ENCODE data around the gene OR6X1. TPM values are rescaled to one million over a fixed set of nuclear protein-coding genes. Genes with fewer than 3 reads are reported as not detected.

OR6X1 gene
- total and polyA plus RNA-seq, 4 donors: not detected

- 78 to 84% methylated on average over 2 of the region's 2 CpGs for WGBS, 2 donors
- Histone ChIP-seq H3K9me3 (ENCODE audit: control insufficient read depth in 4 of 4, insufficient read depth in 3 of 4, low read length in 3 of 4) (no peaks in the 10 kb centered on the region), H3K27ac (ENCODE audit: low read depth in 1 of 2, low read length in 1 of 2) (no peak overlapping the region), H3K9ac (ENCODE audit: insufficient read depth in 1 of 2, low read length in 2 of 2) (no peak overlapping the region), H3K4me3 (no peak overlapping the region), H3K27me3 (ENCODE audit: control insufficient read depth in 3 of 3, insufficient read depth in 3 of 3, low read length in 2 of 3) (peaks cover 0 to 2% (median 0%) of the 10 kb centered on the region in 3 donors), H3K36me3 (ENCODE audit: control insufficient read depth in 4 of 4, insufficient read depth in 4 of 4, low read length in 4 of 4) (no peaks in the 10 kb centered on the region), H3K4me1 (ENCODE audit: control insufficient read depth in 5 of 5, insufficient read depth in 5 of 5, low read length in 5 of 5) (no peaks in the 10 kb centered on the region)
- TF ChIP-seq CTCF (IDR thresholded peaks at IDR 0.05; ENCODE audit: control extremely low read depth, extremely low read depth): no peak
- DNase-seq: no peak
- ATAC-seq (ENCODE audit: insufficient read depth, low FRiP score): no peak
Measured at GRCh38 chr11:123773026-123773425, 18.7 kb upstream of the OR6X1 start.

DNA sequence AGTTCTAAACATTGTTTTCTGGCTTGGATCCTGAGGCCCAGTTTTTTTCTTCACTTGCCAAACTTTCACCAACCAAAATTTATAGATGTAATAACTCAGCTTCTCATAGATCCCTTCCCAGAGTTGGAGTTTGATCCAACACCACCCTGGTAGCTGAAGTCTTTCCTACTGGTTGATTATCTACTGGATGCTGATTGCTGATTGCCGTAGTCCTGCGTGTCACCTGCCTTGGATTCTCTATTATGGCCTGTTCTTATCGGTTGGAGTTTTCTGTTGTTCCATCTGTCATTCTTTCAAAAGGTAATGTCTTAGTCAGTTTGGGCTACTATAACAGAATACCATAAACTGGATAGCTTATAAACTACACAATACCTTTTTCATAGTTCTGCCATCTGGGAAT is 17.3 kb upstream of the OR6X1 start:
- Histone ChIP-seq H3K4me3 (no peak overlapping the region), H3K36me3 (ENCODE audit: control insufficient read depth in 4 of 4, insufficient read depth in 4 of 4, low read length in 4 of 4) (no peaks in the 10 kb centered on the region), H3K27me3 (ENCODE audit: control insufficient read depth in 3 of 3, insufficient read depth in 3 of 3, low read length in 2 of 3) (peaks cover 0 to 2% (median 0%) of the 10 kb centered on the region in 3 donors), H3K4me1 (ENCODE audit: control insufficient read depth in 5 of 5, insufficient read depth in 5 of 5, low read length in 5 of 5) (no peaks in the 10 kb centered on the region), H3K9me3 (ENCODE audit: control insufficient read depth in 4 of 4, insufficient read depth in 3 of 4, low read length in 3 of 4) (no peaks in the 10 kb centered on the region), H3K9ac (ENCODE audit: insufficient read depth in 1 of 2, low read length in 2 of 2) (no peak overlapping the region), H3K27ac (ENCODE audit: low read depth in 1 of 2, low read length in 1 of 2) (no peak overlapping the region)
- WGBS, 2 donors: 96 to 97% methylated on average over 3 of the region's 3 CpGs
- no peak for TF ChIP-seq CTCF (IDR thresholded peaks at IDR 0.05; ENCODE audit: control extremely low read depth, extremely low read depth)
- ATAC-seq (ENCODE audit: insufficient read depth, low FRiP score) (no peak), DNase-seq (no peak)

- no peaks in the 10 kb centered on the region for H3K9me3 ChIP-seq (ENCODE audit: control insufficient read depth in 4 of 4, insufficient read depth in 3 of 4, low read length in 3 of 4)
- no peak for TF ChIP-seq CTCF (IDR thresholded peaks at IDR 0.05; ENCODE audit: control extremely low read depth, extremely low read depth)
- H3K27me3 ChIP-seq (ENCODE audit: control insufficient read depth in 3 of 3, insufficient read depth in 3 of 3, low read length in 2 of 3): peaks cover 0 to under 1% (median 0%) of the 10 kb centered on the region in 3 donors
- no peaks in the 10 kb centered on the region for H3K36me3 ChIP-seq (ENCODE audit: control insufficient read depth in 4 of 4, insufficient read depth in 4 of 4, low read length in 4 of 4)
- H3K9ac ChIP-seq (ENCODE audit: insufficient read depth in 1 of 2, low read length in 2 of 2): no peak overlapping the region
- no peak overlapping the region for H3K4me3 ChIP-seq
- H3K27ac ChIP-seq (ENCODE audit: low read depth in 1 of 2, low read length in 1 of 2): no peak overlapping the region
- H3K4me1 ChIP-seq (ENCODE audit: control insufficient read depth in 5 of 5, insufficient read depth in 5 of 5, low read length in 5 of 5): no peaks in the 10 kb centered on the region
- ATAC-seq (ENCODE audit: insufficient read depth, low FRiP score) (no peak), DNase-seq (no peak)
Measured at GRCh38 chr11:123770712-123771111, 16.4 kb upstream of the OR6X1 start.

GRCh38 chr11:123765601-123766000 is 11.3 kb upstream of the OR6X1 start:
- 36 to 74% methylated on average over 1 of the region's 1 CpG for WGBS, 2 donors
- no peaks in the 10 kb centered on the region for H3K36me3 ChIP-seq (ENCODE audit: control insufficient read depth in 4 of 4, insufficient read depth in 4 of 4, low read length in 4 of 4)
- no peak for TF ChIP-seq CTCF (IDR thresholded peaks at IDR 0.05; ENCODE audit: control extremely low read depth, extremely low read depth)

More at GRCh38 chr11:123765601-123766000, 11.3 kb upstream of the OR6X1 start:
- H3K4me1 ChIP-seq (ENCODE audit: control insufficient read depth in 5 of 5, insufficient read depth in 5 of 5, low read length in 5 of 5): no peaks in the 10 kb centered on the region
- H3K9me3 ChIP-seq (ENCODE audit: control insufficient read depth in 4 of 4, insufficient read depth in 3 of 4, low read length in 3 of 4): peaks cover 0 to 7% (median 1%) of the 10 kb centered on the region in 4 donors
- DNase-seq (no peak), ATAC-seq (ENCODE audit: insufficient read depth, low FRiP score) (no peak)
- no peak overlapping the region for H3K27ac ChIP-seq (ENCODE audit: low read depth in 1 of 2, low read length in 1 of 2)
- no peak overlapping the region for H3K4me3 ChIP-seq
- no peaks in the 10 kb centered on the region for H3K27me3 ChIP-seq (ENCODE audit: control insufficient read depth in 3 of 3, insufficient read depth in 3 of 3, low read length in 2 of 3)
- H3K9ac ChIP-seq (ENCODE audit: insufficient read depth in 1 of 2, low read length in 2 of 2): no peak overlapping the region

All from lung (tissue), 12 donors.